ENCODE results near the gene APOE. TPM values are rescaled to one million over a fixed set of nuclear protein-coding genes. Genes with fewer than 3 reads are reported as not detected.

Gene APOE
- total and polyA plus RNA-seq, 2 of the 13 experiments (the other 11 are each of a cell fraction or from before 2014, with no cell fraction given), result 1,328 to 1,470 TPM

GRCh38 chr19:44955505-44956439 lies 50.2 kb downstream of the APOE start (continued):
- TF ChIP-seq, protein P1, sequence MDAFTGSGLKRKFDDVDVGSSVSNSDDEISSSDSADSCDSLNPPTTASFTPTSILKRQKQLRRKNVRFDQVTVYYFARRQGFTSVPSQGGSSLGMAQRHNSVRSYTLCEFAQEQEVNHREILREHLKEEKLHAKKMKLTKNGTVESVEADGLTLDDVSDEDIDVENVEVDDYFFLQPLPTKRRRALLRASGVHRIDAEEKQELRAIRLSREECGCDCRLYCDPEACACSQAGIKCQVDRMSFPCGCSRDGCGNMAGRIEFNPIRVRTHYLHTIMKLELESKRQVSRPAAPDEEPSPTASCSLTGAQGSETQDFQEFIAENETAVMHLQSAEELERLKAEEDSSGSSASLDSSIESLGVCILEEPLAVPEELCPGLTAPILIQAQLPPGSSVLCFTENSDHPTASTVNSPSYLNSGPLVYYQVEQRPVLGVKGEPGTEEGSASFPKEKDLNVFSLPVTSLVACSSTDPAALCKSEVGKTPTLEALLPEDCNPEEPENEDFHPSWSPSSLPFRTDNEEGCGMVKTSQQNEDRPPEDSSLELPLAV (CRISPR knock-in tag; conservative IDR thresholded peaks at IDR 0.05; ENCODE audit: low read depth), result no peak
- no peak for TF ChIP-seq HNF4A (CRISPR knock-in tag; IDR thresholded peaks at IDR 0.05)
- TF ChIP-seq ZNF232 (CRISPR knock-in tag; IDR thresholded peaks at IDR 0.05; ENCODE audit: borderline replicate concordance), result no peak
- no peak for TF ChIP-seq ZNF724P (CRISPR knock-in tag; IDR thresholded peaks at IDR 0.05; ENCODE audit: borderline replicate concordance)
- TF ChIP-seq ZNF383 (CRISPR knock-in tag; IDR thresholded peaks at IDR 0.05; ENCODE audit: borderline replicate concordance), result no peak
- no peak for TF ChIP-seq CBX1 (IDR thresholded peaks at IDR 0.05; ENCODE audit: low read depth)
- no peak for TF ChIP-seq ZNF878 (CRISPR knock-in tag; IDR thresholded peaks at IDR 0.05)
- peak; percentile 22; the same call in 1 of the 2 replicates for TF ChIP-seq ZNF777 (CRISPR knock-in tag; IDR thresholded peaks at IDR 0.05)
- no peak for TF ChIP-seq ZNF709 (CRISPR knock-in tag; IDR thresholded peaks at IDR 0.05)
- peak; percentile 55; the same call in 1 of the 2 replicates for TF ChIP-seq NRL (CRISPR knock-in tag; IDR thresholded peaks at IDR 0.05; ENCODE audit: borderline replicate concordance)
- no peak for TF ChIP-seq POLR2G (IDR thresholded peaks at IDR 0.05; ENCODE audit: low read depth, low read length)
- 0 out of 2 replicates have a peak, but pooled peaks have one; percentile 6 for TF ChIP-seq ZNF235 (CRISPR knock-in tag; IDR thresholded peaks at IDR 0.05; ENCODE audit: borderline replicate concordance)
- no peak for TF ChIP-seq NFYB (CRISPR knock-in tag; IDR thresholded peaks at IDR 0.05)
- no peak for TF ChIP-seq EP300 (IDR thresholded peaks at IDR 0.05; ENCODE audit: low read depth in 2 of 2, low read length in 2 of 2)
- no peak for TF ChIP-seq EP300 (CRISPR knock-in tag; IDR thresholded peaks at IDR 0.05; ENCODE audit: borderline replicate concordance)
- TF ChIP-seq ZKSCAN1 (IDR thresholded peaks at IDR 0.05; ENCODE audit: low read length), result no peak
- TF ChIP-seq, protein P2, sequence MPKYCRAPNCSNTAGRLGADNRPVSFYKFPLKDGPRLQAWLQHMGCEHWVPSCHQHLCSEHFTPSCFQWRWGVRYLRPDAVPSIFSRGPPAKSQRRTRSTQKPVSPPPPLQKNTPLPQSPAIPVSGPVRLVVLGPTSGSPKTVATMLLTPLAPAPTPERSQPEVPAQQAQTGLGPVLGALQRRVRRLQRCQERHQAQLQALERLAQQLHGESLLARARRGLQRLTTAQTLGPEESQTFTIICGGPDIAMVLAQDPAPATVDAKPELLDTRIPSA (CRISPR knock-in tag; IDR thresholded peaks at IDR 0.05; ENCODE audit: borderline replicate concordance), result no peak
- TF ChIP-seq FIP1L1 (IDR thresholded peaks at IDR 0.05; ENCODE audit: borderline replicate concordance, insufficient read depth, low read depth, low read length), result no peak
- TF ChIP-seq, protein P3, sequence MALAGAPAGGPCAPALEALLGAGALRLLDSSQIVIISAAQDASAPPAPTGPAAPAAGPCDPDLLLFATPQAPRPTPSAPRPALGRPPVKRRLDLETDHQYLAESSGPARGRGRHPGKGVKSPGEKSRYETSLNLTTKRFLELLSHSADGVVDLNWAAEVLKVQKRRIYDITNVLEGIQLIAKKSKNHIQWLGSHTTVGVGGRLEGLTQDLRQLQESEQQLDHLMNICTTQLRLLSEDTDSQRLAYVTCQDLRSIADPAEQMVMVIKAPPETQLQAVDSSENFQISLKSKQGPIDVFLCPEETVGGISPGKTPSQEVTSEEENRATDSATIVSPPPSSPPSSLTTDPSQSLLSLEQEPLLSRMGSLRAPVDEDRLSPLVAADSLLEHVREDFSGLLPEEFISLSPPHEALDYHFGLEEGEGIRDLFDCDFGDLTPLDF (CRISPR knock-in tag; IDR thresholded peaks at IDR 0.05), result no peak
- TF ChIP-seq ZNF691 (CRISPR knock-in tag; IDR thresholded peaks at IDR 0.05; ENCODE audit: borderline replicate concordance, low read depth), result no peak
- no peak for TF ChIP-seq ZNF615 (CRISPR knock-in tag; IDR thresholded peaks at IDR 0.05; ENCODE audit: borderline replicate concordance)

Measured in HepG2 (cell line).